ENCODE measurements around the gene GNG12.

DNA sequence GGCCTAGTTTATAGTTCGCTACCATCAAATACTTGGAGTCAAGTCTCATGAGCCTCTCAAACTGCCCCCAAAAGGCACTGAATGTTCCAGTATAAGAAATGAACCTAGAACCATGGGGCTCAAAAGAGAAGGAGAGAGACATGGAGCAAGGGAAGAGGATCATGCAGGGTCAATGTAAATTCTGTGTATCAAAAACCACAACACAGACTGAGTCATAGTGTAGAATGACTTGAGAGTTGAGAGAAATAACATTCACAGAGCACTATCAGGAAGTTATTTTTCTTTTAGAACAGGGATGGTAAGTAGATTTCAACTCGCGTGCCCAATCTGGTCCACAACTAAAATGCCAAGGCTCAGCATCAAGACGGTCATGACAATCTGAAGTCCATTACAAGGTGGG lies 59.8 kb downstream of the GNG12 start:
- TF ChIP-seq, protein P1, sequence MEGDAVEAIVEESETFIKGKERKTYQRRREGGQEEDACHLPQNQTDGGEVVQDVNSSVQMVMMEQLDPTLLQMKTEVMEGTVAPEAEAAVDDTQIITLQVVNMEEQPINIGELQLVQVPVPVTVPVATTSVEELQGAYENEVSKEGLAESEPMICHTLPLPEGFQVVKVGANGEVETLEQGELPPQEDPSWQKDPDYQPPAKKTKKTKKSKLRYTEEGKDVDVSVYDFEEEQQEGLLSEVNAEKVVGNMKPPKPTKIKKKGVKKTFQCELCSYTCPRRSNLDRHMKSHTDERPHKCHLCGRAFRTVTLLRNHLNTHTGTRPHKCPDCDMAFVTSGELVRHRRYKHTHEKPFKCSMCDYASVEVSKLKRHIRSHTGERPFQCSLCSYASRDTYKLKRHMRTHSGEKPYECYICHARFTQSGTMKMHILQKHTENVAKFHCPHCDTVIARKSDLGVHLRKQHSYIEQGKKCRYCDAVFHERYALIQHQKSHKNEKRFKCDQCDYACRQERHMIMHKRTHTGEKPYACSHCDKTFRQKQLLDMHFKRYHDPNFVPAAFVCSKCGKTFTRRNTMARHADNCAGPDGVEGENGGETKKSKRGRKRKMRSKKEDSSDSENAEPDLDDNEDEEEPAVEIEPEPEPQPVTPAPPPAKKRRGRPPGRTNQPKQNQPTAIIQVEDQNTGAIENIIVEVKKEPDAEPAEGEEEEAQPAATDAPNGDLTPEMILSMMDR (IDR thresholded peaks at IDR 0.05), result no peak
- no peak for TF ChIP-seq POLR2A (IDR thresholded peaks at IDR 0.05)
- TF ChIP-seq POLR2AphosphoS5 (IDR thresholded peaks at IDR 0.05), result no peak
